ENCODE results near the gene NBEA.

Gene NBEA

DNA sequence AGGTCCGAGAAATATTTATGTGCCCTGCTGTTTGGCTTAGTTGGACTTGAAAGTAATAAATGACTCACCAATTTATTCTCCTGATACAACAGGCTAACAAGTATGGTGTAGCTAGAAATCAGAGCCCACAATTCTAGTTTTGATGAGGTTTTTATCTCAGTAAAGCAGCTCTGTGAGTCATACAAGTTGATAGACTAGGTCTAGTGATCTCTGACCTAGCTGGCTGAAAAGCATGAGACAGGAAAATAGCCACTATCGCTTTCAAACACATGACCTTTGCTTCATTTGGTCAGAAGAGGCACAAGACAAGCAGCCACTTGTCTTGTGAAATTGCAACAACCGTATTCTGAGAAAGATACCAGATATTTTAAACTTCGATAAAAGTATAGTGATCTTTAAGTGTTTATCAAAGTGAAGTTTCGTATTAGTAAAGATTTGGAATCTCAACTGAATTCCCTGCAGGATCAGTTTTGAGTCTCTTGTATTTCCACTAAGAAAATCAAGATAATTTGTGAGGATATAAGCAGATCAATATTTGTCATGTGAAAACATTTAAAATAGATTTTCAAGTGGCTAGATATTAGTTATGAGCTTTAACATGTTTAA, 407.7 kb downstream of the NBEA start:
- no peak for DNase-seq (ENCODE audit: low spot score)
- in situ Hi-C loops (cut with MboI; ENCODE audit: low pct_unique_long_range_greater_than_20kb, low sequenced_read_pairs, unreplicated experiment) = no loop called here
- TF ChIP-seq, protein P1, sequence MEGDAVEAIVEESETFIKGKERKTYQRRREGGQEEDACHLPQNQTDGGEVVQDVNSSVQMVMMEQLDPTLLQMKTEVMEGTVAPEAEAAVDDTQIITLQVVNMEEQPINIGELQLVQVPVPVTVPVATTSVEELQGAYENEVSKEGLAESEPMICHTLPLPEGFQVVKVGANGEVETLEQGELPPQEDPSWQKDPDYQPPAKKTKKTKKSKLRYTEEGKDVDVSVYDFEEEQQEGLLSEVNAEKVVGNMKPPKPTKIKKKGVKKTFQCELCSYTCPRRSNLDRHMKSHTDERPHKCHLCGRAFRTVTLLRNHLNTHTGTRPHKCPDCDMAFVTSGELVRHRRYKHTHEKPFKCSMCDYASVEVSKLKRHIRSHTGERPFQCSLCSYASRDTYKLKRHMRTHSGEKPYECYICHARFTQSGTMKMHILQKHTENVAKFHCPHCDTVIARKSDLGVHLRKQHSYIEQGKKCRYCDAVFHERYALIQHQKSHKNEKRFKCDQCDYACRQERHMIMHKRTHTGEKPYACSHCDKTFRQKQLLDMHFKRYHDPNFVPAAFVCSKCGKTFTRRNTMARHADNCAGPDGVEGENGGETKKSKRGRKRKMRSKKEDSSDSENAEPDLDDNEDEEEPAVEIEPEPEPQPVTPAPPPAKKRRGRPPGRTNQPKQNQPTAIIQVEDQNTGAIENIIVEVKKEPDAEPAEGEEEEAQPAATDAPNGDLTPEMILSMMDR (IDR thresholded peaks at IDR 0.05; ENCODE audit: extremely low read depth, insufficient read depth, missing control alignments) = no peak

GRCh38 chr13:35354285-35354684, 412.2 kb downstream of the NBEA start:
- in situ Hi-C loops (cut with MboI; ENCODE audit: low pct_unique_long_range_greater_than_20kb, low sequenced_read_pairs, unreplicated experiment) = no loop called here
- TF ChIP-seq, protein P1 (IDR thresholded peaks at IDR 0.05; ENCODE audit: extremely low read depth, insufficient read depth, missing control alignments) = no peak
- DNase-seq (ENCODE audit: low spot score) = no peak

GRCh38 chr13:35354882-35355281, 412.8 kb downstream of the NBEA start:
- TF ChIP-seq, protein P1 (IDR thresholded peaks at IDR 0.05; ENCODE audit: extremely low read depth, insufficient read depth, missing control alignments) = no peak
- in situ Hi-C loops (cut with MboI; ENCODE audit: low pct_unique_long_range_greater_than_20kb, low sequenced_read_pairs, unreplicated experiment) = no loop called here
- no peak for DNase-seq (ENCODE audit: low spot score)

DNA sequence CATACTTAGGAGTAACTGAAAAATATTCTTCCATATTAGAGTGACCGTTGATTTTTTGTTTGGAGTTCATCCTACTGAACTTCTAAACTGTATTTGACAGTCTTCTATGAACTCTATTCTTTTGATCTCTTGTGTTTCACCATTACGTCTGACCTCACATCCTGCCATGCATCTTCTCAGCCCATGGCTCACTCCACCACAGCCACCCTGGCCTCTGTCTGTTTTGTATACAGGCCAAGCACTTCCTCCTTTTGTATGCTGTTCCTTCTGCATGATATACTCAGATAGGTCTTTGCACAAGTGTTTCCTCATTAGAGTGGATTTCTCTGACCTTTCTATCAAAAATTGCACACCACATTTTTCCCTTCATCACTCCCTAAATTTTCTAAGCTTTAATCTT, 414.5 kb downstream of the NBEA start:
- TF ChIP-seq, protein P1 (IDR thresholded peaks at IDR 0.05; ENCODE audit: extremely low read depth, insufficient read depth, missing control alignments) = no peak
- no peak for DNase-seq (ENCODE audit: low spot score)
- in situ Hi-C loops (cut with MboI; ENCODE audit: low pct_unique_long_range_greater_than_20kb, low sequenced_read_pairs, unreplicated experiment) = no loop called here

DNA sequence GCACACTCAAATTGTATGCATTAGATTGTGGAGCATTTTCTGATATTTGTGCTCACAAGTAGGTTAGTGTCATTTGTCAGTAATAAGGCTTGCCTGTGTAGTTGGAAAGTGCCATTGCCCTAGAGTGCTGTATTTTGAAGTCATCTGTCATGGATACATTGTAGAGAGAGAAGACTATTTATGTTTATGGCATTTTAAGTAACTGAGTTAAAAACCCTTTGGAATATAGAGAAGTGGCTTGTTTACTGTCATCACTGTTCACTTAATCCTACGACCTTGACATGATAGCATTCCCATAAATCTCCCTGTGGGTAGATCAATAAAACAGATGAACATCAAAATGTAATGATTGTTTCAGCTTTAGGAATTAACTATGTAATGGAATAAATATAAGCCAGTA, 423.8 kb downstream of the NBEA start:
- TF ChIP-seq, protein P1 (IDR thresholded peaks at IDR 0.05; ENCODE audit: extremely low read depth, insufficient read depth, missing control alignments) = no peak
- in situ Hi-C loops (cut with MboI; ENCODE audit: low pct_unique_long_range_greater_than_20kb, low sequenced_read_pairs, unreplicated experiment) = no loop called here
- DNase-seq (ENCODE audit: low spot score) = no peak

DNA sequence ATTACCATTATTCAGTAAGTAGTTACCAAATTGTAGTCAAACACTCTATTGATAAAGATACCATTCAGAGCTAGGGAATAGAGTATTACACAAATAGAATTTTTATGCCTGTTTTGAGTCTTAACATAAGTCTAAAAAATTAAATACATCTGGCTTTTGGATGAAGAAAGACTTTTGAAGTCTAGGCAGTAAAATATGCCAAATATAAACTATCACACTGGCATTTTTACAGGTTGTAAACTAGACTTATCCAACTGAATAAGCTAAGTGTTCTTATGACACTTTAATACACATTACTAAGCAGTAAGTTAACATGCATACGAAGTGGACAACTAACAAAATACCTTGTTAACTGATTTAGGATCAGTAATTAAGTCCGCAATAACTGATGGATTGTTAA, 425.5 kb downstream of the NBEA start:
- in situ Hi-C loops (cut with MboI; ENCODE audit: low pct_unique_long_range_greater_than_20kb, low sequenced_read_pairs, unreplicated experiment) = no loop called here

More for the DNA sequence above, 425.5 kb downstream of the NBEA start:
- TF ChIP-seq, protein P1 (IDR thresholded peaks at IDR 0.05; ENCODE audit: extremely low read depth, insufficient read depth, missing control alignments) = no peak
- DNase-seq (ENCODE audit: low spot score) = no peak
